HCT116 (cell line): ENCODE measurements around the gene FOXD2. TPM values are rescaled to one million over a fixed set of nuclear protein-coding genes. Genes with fewer than 3 reads are reported as not detected.

Source experiments
- ATAC-seq: fragments of 200-7000 bp; cut with Tn5 transposase; 2 replicates; pipeline ENCODE4 v1.9.1; 2020; ENCODE audit warnings: mild to moderate bottlenecking, moderate library complexity
- BruUV-seq: library from RNA; stranded (reverse); fragments of 400-500 nt; replicated peaks from 2 replicates; lab custom pipeline; 2021; lab: Mats Ljungman, UMichigan
- CTCF ChIA-PET: fragments of 300-600 bp; sonication (Branson Sonifier 250); formaldehyde crosslinking; loops from one replicate; lab custom pipeline; 2021; ENCODE audit warnings: antibody characterized with exemption; lab: Charles Lee
- POLR2A ChIA-PET: fragments of 300-600, 350-600 bp; sonication (Branson Sonifier 250); formaldehyde crosslinking; loops from one replicate; lab custom pipeline; 2021; ENCODE audit warnings: antibody characterized with exemption; lab: Charles Lee
- RAD21 ChIA-PET, 2 experiments: fragments of 300-600 bp; sonication (Branson Sonifier 250); formaldehyde crosslinking; loops; one replicate each; lab custom pipeline; 2023; ENCODE audit warnings: low total read pairs in 2 of 2; ENCODE audit not compliant: uncharacterized antibody in 2 of 2, unreplicated experiment in 2 of 2, low non-redundant PET in 1 of 2; lab: Charles Lee
- DNase-seq: peaks from one replicate; pipeline ENCODE4 v3.0.0-alpha.2; 2010; ENCODE audit warnings: low read depth, low spot score
- H2AFZ ChIP-seq: fragments of 200-600 bp; shearing (Covaris generic), sonication (generic); 2 replicates; pipeline ENCODE4 v1.6.1; 2017; ENCODE audit warnings: low read depth, mixed run types, mixed read lengths, antibody characterized with exemption, low read length; ENCODE audit not compliant: poor library complexity, severe bottlenecking
- H3K27ac ChIP-seq: 2 replicates; pipeline ENCODE4 v1.5.1; 2012; ENCODE audit warnings: low read depth, low read length
- H3K27me3 ChIP-seq: fragments of 200-600 bp; sonication (generic); 2 replicates; pipeline ENCODE4 v1.6.1; 2016; ENCODE audit warnings: mixed run types, low read length, mixed read lengths; ENCODE audit not compliant: insufficient read depth
- H3K36me3 ChIP-seq, 2 experiments: fragments of 200-500 bp in 1 of 2; fragments of 200-600 bp in 1 of 2; sonication (Bioruptor generic) in 1 of 2; sonication (generic) in 1 of 2; 2 replicates each; pipeline versions ENCODE4 v1.5.1 to v1.6.1; 2014 to 2016; ENCODE audit warnings: low read length in 2 of 2, inconsistent platforms in 1 of 2, mixed read lengths in 1 of 2, mixed run types in 1 of 2; ENCODE audit not compliant: insufficient read depth in 2 of 2, control insufficient read depth in 1 of 2
- H3K4me1 ChIP-seq, 2 experiments: fragments of 200-600 bp in 1 of 2; sonication (generic) in 1 of 2; 2 replicates each; pipeline versions ENCODE4 v1.5.1 to v1.6.1; 2012 to 2017; ENCODE audit warnings: low read length in 2 of 2, inconsistent platforms in 1 of 2, mild to moderate bottlenecking in 1 of 2, mixed read lengths in 1 of 2, mixed run types in 1 of 2, moderate library complexity in 1 of 2; ENCODE audit not compliant: insufficient read depth in 2 of 2, control insufficient read depth in 1 of 2
- H3K4me2 ChIP-seq: fragments of 200-600 bp; sonication (generic); 2 replicates; pipeline ENCODE4 v1.6.1; 2017; ENCODE audit warnings: mixed run types, low read length, mixed read lengths
- H3K4me3 ChIP-seq, 2 experiments: fragments of 200-600 bp in 1 of 2; sonication (generic) in 1 of 2; replicated peaks in 1 of 2; 2 replicates each; pipeline ENCODE4 v1.5.1; 2011 to 2016; ENCODE audit warnings: low read length in 2 of 2, control low read depth in 1 of 2, low read depth in 1 of 2, mild to moderate bottlenecking in 1 of 2, mixed read lengths in 1 of 2, mixed run types in 1 of 2
- H3K79me2 ChIP-seq: fragments of 200-600 bp; sonication (generic); 2 replicates; pipeline ENCODE4 v1.6.1; 2017; ENCODE audit warnings: mild to moderate bottlenecking, mixed run types, low read length, moderate library complexity, mixed read lengths; ENCODE audit not compliant: insufficient read depth
- H3K9ac ChIP-seq: fragments of 200-600 bp; sonication (generic); 2 replicates; pipeline ENCODE4 v1.6.1; 2016; ENCODE audit warnings: low read length, mixed read lengths
- H3K9me2 ChIP-seq: fragments of 200-600 bp; sonication (generic), shearing (Covaris generic); 2 replicates; pipeline ENCODE4 v1.6.1; 2017; ENCODE audit warnings: mixed run types, mild to moderate bottlenecking, moderate library complexity; ENCODE audit not compliant: insufficient read depth
- H3K9me3 ChIP-seq, 2 experiments: fragments of 200-500 bp in 1 of 2; fragments of 200-600 bp in 1 of 2; sonication (Bioruptor generic) in 1 of 2; sonication (generic) in 1 of 2; 2 replicates each; pipeline ENCODE4 v1.6.1; 2014 to 2017; ENCODE audit warnings: low read length in 2 of 2, mixed read lengths in 2 of 2, inconsistent platforms in 1 of 2, low read depth in 1 of 2, mild to moderate bottlenecking in 1 of 2, mixed run types in 1 of 2, moderate library complexity in 1 of 2; ENCODE audit not compliant: control insufficient read depth in 1 of 2, insufficient read depth in 1 of 2
- H4K20me1 ChIP-seq: fragments of 200-600 bp; sonication (generic), shearing (Covaris generic); 2 replicates; pipeline ENCODE4 v1.6.1; 2017; ENCODE audit warnings: mixed run types, mild to moderate bottlenecking, moderate library complexity; ENCODE audit not compliant: insufficient read depth
- CBX3 ChIP-seq: IDR thresholded peaks from 2 replicates; pipeline ENCODE4 v1.6.1; 2012; ENCODE audit warnings: low read depth
- EGR1 ChIP-seq: IDR thresholded peaks from 2 replicates; pipeline ENCODE4 v1.6.1; 2012; ENCODE audit warnings: low read depth
- ELF1 ChIP-seq: IDR thresholded peaks from 2 replicates; pipeline ENCODE4 v1.6.1; 2012; ENCODE audit warnings: low read depth, borderline replicate concordance
- EZH2phosphoT487 ChIP-seq: fragments of 200-600 bp; IDR thresholded peaks from 2 replicates; pipeline ENCODE4 v1.6.1; 2018; ENCODE audit warnings: antibody characterized with exemption, borderline replicate concordance
- JUND ChIP-seq: IDR thresholded peaks from 2 replicates; pipeline ENCODE4 v1.6.1; 2012
- POLR2A ChIP-seq: IDR thresholded peaks from 2 replicates; pipeline ENCODE4 v1.7.0; 2011; ENCODE audit warnings: borderline replicate concordance; ENCODE audit not compliant: insufficient read depth, insufficient read length; ENCODE audit errors: extremely low read depth
- POLR2AphosphoS5 ChIP-seq: IDR thresholded peaks from 2 replicates; pipeline ENCODE4 v1.6.1; 2011; ENCODE audit warnings: mild to moderate bottlenecking, low read depth, low read length, moderate library complexity
- RAD21 ChIP-seq: IDR thresholded peaks from 2 replicates; pipeline ENCODE4 v1.6.1; 2012; ENCODE audit warnings: low read depth, mild to moderate bottlenecking
- SIN3A ChIP-seq: IDR thresholded peaks from 2 replicates; pipeline ENCODE4 v1.6.1; 2012; ENCODE audit warnings: low read depth
- SP1 ChIP-seq: IDR thresholded peaks from 2 replicates; pipeline ENCODE4 v1.6.1; 2012; ENCODE audit warnings: low read depth
- YY1 ChIP-seq: IDR thresholded peaks from 2 replicates; pipeline ENCODE4 v1.6.1; 2011; ENCODE audit warnings: low read length, low read depth, moderate library complexity, mild to moderate bottlenecking; ENCODE audit not compliant: insufficient replicate concordance; ENCODE audit errors: extremely low read depth
- intact Hi-C: fragments of 100-400 bp; cut with micrococcal nuclease; formaldehyde crosslinking; loops from 2 replicates; pipeline ENCODE4 v1.10.0; 2022
- total RNA-seq: library from RNA; stranded (reverse); gene quantifications from one replicate; pipeline ENCODE4 v1.2.1, GENCODE V29; 2021; ENCODE audit not compliant: unreplicated experiment
- TF ChIP-seq, protein P1 (sequence below): IDR thresholded peaks from 2 replicates; pipeline ENCODE4 v1.6.1; 2012
- TF ChIP-seq, protein P2 (sequence below), 3 experiments: fragments of 200-600 bp in 1 of 3; sonication (generic) in 1 of 3; IDR thresholded peaks in 2 of 3; conservative IDR thresholded peaks in 1 of 3; 2 replicates each; pipeline ENCODE4 v1.5.1; 2012 to 2017; ENCODE audit warnings: low read depth in 2 of 3, low read length in 2 of 3, antibody characterized with exemption in 1 of 3, borderline replicate concordance in 1 of 3, control low read depth in 1 of 3, mild to moderate bottlenecking in 1 of 3, mixed read lengths in 1 of 3, mixed run types in 1 of 3, moderate library complexity in 1 of 3; ENCODE audit not compliant: insufficient read depth in 1 of 3
- TF ChIP-seq, protein P3 (sequence below): IDR thresholded peaks from 2 replicates; pipeline ENCODE4 v1.6.1; 2011; ENCODE audit warnings: mild to moderate bottlenecking, low read length, moderate library complexity; ENCODE audit not compliant: insufficient replicate concordance; ENCODE audit errors: extremely low read depth

Gene FOXD2
- total RNA-seq, 1 experiment from 2014 or later: 1.9 TPM

DNA sequence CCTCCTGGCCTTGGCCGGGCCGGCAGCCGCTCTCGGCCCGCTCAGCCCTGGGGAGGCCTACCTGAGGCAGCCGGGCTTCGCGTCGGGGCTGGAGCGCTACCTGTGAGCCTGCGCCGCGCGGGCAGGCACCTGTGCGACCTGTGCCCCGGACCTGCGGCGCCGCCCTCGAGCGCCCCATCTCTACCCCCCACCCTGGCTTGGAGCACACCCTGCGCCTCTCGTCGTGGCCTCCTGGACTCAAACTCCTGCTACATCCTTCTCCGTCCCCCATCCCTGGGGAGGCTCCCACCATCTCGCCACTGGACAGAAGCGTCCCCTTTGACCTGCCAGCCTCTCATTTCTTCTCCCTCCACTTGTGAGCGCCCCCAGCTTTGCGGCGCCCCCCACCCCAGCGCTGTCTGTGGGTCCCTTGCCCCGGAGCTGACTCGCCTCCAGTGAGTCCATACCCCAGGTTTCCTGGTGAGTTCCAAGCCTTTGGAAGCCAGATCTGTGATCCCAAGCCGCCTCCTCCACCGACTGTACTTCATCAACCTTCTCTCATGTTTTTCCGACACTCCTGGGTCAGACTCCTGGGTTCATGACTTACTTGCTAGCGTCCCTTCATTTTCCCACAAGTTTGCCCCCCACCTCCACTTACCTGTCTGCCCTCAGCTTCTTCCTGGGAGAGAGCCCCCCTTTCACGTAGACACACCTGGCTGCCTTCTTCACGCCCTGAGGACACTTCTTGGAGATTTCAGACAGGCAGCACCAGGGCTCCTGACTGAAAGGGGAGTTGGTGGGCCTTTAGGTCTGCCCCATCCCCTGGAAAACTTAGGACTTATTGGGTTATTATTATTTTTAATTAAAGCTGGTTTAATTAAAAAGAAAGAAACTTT, 20.4 kb upstream of the FOXD2 start:
- Histone ChIP-seq H3K9me2 (no peaks in the 10 kb centered on the region), H3K36me3 (no peaks in the 10 kb centered on the region), H4K20me1 (no peaks in the 10 kb centered on the region), H3K27ac (no peak overlapping the region), H3K4me2 (no peak overlapping the region), H3K4me3 (no peak overlapping the region), H3K79me2 (no peaks in the 10 kb centered on the region), H3K9me3 (no peaks in the 10 kb centered on the region), H3K9ac (no peak overlapping the region), H3K4me1 (no peaks in the 10 kb centered on the region)
- no TSS peak for BruUV-seq
- no peak for ATAC-seq
- no peak for TF ChIP-seq EZH2phosphoT487
- TF ChIP-seq ELF1: no peak
- TF ChIP-seq, protein P1, sequence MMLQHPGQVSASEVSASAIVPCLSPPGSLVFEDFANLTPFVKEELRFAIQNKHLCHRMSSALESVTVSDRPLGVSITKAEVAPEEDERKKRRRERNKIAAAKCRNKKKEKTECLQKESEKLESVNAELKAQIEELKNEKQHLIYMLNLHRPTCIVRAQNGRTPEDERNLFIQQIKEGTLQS: no peak
- TF ChIP-seq SP1: no peak
- no peak for TF ChIP-seq JUND
- no peak for TF ChIP-seq EGR1
- TF ChIP-seq SIN3A: no peak
- TF ChIP-seq RAD21: no peak
- TF ChIP-seq, all 23 proteins: peak for 0
- POLR2A ChIA-PET: no interaction called here
- RAD21 ChIA-PET: no interaction called here
- CTCF ChIA-PET: interaction anchor here (1.6 kb wide), 1 partner anchor 20 kb away, joined by 4 read pairs; the partner anchor contains the start of gene FOXD2
- intact Hi-C loops: no loop called here
- H2AFZ ChIP-seq: no peak overlapping the region
- DNase-seq: no peak
- H3K27me3 ChIP-seq: no peaks in the 10 kb centered on the region

DNA sequence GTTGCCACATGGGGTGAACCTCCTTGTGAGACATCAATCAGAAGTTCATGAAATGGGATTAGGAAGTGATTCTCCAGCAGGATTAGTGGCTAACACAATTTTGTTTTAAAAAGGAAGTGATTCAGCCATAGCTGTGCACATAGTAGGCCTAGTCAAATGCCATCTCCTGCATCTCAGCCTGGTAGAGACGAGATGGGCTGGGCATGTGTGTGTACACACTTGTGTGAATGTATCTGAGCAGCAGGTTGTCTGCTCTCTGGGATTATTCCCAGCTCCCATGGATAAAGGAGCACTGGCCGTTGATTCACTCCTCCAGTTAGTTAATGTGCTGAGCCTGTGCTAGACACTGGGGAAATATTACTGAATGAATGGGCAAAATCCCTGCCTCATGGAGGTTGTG, 19.7 kb upstream of the FOXD2 start:
- intact Hi-C loops: no loop called here
- no peaks in the 10 kb centered on the region for H3K9me2 ChIP-seq
- no peak overlapping the region for H3K4me3 ChIP-seq
- H3K4me1 ChIP-seq: no peaks in the 10 kb centered on the region
- H3K9ac ChIP-seq: no peak overlapping the region
- H4K20me1 ChIP-seq: no peaks in the 10 kb centered on the region
- no TSS peak for BruUV-seq
- no peak overlapping the region for H3K27ac ChIP-seq
- ChIA-PET RAD21 (no interaction called here), POLR2A (no interaction called here), CTCF (interaction anchor here (1.6 kb wide), 1 partner anchor 19 kb away, joined by 4 read pairs; the partner anchor contains the start of gene FOXD2)
- DNase-seq (no peak), ATAC-seq (no peak)
- no peaks in the 10 kb centered on the region for H3K9me3 ChIP-seq
- no peaks in the 10 kb centered on the region for H3K79me2 ChIP-seq
- no peaks in the 10 kb centered on the region for H3K36me3 ChIP-seq
- H3K27me3 ChIP-seq: no peaks in the 10 kb centered on the region
- H3K4me2 ChIP-seq: no peak overlapping the region
- H2AFZ ChIP-seq: no peak overlapping the region
- TF ChIP-seq, protein P2, sequence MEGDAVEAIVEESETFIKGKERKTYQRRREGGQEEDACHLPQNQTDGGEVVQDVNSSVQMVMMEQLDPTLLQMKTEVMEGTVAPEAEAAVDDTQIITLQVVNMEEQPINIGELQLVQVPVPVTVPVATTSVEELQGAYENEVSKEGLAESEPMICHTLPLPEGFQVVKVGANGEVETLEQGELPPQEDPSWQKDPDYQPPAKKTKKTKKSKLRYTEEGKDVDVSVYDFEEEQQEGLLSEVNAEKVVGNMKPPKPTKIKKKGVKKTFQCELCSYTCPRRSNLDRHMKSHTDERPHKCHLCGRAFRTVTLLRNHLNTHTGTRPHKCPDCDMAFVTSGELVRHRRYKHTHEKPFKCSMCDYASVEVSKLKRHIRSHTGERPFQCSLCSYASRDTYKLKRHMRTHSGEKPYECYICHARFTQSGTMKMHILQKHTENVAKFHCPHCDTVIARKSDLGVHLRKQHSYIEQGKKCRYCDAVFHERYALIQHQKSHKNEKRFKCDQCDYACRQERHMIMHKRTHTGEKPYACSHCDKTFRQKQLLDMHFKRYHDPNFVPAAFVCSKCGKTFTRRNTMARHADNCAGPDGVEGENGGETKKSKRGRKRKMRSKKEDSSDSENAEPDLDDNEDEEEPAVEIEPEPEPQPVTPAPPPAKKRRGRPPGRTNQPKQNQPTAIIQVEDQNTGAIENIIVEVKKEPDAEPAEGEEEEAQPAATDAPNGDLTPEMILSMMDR (IDR thresholded peaks at IDR 0.05 in 2 of 3, conservative IDR thresholded peaks at IDR 0.05 in 1 of 3; ENCODE audit: borderline replicate concordance in 1 of 3, insufficient read depth in 1 of 3, low read depth in 2 of 3, low read length in 2 of 3): no peak
- TF ChIP-seq POLR2A: no peak
- TF ChIP-seq POLR2AphosphoS5: no peak
- TF ChIP-seq, protein P3, sequence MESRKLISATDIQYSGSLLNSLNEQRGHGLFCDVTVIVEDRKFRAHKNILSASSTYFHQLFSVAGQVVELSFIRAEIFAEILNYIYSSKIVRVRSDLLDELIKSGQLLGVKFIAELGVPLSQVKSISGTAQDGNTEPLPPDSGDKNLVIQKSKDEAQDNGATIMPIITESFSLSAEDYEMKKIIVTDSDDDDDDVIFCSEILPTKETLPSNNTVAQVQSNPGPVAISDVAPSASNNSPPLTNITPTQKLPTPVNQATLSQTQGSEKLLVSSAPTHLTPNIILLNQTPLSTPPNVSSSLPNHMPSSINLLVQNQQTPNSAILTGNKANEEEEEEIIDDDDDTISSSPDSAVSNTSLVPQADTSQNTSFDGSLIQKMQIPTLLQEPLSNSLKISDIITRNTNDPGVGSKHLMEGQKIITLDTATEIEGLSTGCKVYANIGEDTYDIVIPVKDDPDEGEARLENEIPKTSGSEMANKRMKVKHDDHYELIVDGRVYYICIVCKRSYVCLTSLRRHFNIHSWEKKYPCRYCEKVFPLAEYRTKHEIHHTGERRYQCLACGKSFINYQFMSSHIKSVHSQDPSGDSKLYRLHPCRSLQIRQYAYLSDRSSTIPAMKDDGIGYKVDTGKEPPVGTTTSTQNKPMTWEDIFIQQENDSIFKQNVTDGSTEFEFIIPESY: no peak
- TF ChIP-seq YY1: no peak
- no peak for TF ChIP-seq CBX3
